CD4-positive, alpha-beta memory T cell (primary cell): Measurements from ENCODE around the gene HIPK2. TPM values are rescaled to one million over a fixed set of nuclear protein-coding genes. Genes with fewer than 3 reads are reported as not detected.

Experiments used
- CTCF ChIA-PET: fragments of 350-600 bp; sonication (Branson Sonifier 250); formaldehyde crosslinking; loops from one replicate; lab custom pipeline; 2021; ENCODE audit warnings: inconsistent platforms; ENCODE audit not compliant: partially characterized antibody; lab: Charles Lee
- POLR2A ChIA-PET: fragments of 350-600 bp; sonication (Branson Sonifier 250); formaldehyde crosslinking; loops from one replicate; lab custom pipeline; 2021; ENCODE audit not compliant: partially characterized antibody; lab: Charles Lee
- DNase-seq, 5 donors: peaks; one replicate each; pipeline versions ENCODE4 v3.0.0 to v3.0.0-alpha.2; 2020 to 2022; ENCODE audit warnings: mixed read lengths in 1 of 5
- H3K27ac ChIP-seq: one replicate; pipeline ENCODE4 v1.7.0; 2013; ENCODE audit warnings: low read depth, low read length
- H3K27me3 ChIP-seq: 2 replicates; pipeline ENCODE4 v1.7.0; 2013; ENCODE audit warnings: mild to moderate bottlenecking, low read length, moderate library complexity; ENCODE audit not compliant: insufficient read depth
- H3K36me3 ChIP-seq: 2 replicates; pipeline ENCODE4 v1.7.0; 2013; ENCODE audit warnings: mild to moderate bottlenecking, low read length, moderate library complexity; ENCODE audit not compliant: insufficient read depth
- H3K4me1 ChIP-seq: 2 replicates; pipeline ENCODE4 v1.7.0; 2013; ENCODE audit warnings: mild to moderate bottlenecking, low read length, moderate library complexity; ENCODE audit not compliant: insufficient read depth
- H3K4me3 ChIP-seq, 2 donors: one replicate each; pipeline ENCODE4 v1.7.0; 2013; ENCODE audit warnings: low read length in 2 of 2, mild to moderate bottlenecking in 1 of 2
- H3K9me3 ChIP-seq, 2 donors: one replicate each; pipeline ENCODE4 v1.7.0; 2013; ENCODE audit warnings: low read length in 2 of 2, control low read depth in 1 of 2; ENCODE audit not compliant: control insufficient read depth in 1 of 2
- H3K27ac Mint-ChIP-seq, 7 donors: one replicate each; pipeline ENCODE4 v1.8.0; 2020 to 2021; ENCODE audit warnings: mixed read lengths in 7 of 7, mild to moderate bottlenecking in 6 of 7, inconsistent platforms in 3 of 7, moderate library complexity in 3 of 7
- H3K27me3 Mint-ChIP-seq, 2 donors: one replicate each; pipeline ENCODE4 v1.8.0; 2020 to 2021; ENCODE audit warnings: mixed read lengths in 2 of 2
- H3K36me3 Mint-ChIP-seq, 2 donors: one replicate each; pipeline ENCODE4 v1.8.0; 2020 to 2021; ENCODE audit warnings: mixed read lengths in 2 of 2, inconsistent platforms in 1 of 2, mild to moderate bottlenecking in 1 of 2
- H3K4me1 Mint-ChIP-seq, 4 donors: one replicate each; pipeline ENCODE4 v1.8.0; 2020 to 2021; ENCODE audit warnings: mixed read lengths in 4 of 4, mild to moderate bottlenecking in 1 of 4
- H3K4me3 Mint-ChIP-seq, 8 donors: one replicate each; pipeline ENCODE4 v1.8.0; 2020 to 2021; ENCODE audit warnings: mixed read lengths in 8 of 8, mild to moderate bottlenecking in 7 of 8, moderate library complexity in 6 of 8, inconsistent platforms in 3 of 8
- H3K9me3 Mint-ChIP-seq, 8 donors: one replicate each; pipeline ENCODE4 v1.8.0; 2020 to 2021; ENCODE audit warnings: mixed read lengths in 8 of 8, mild to moderate bottlenecking in 5 of 8, inconsistent platforms in 3 of 8, moderate library complexity in 1 of 8
- intact Hi-C: fragments of 100-400 bp; cut with micrococcal nuclease; formaldehyde crosslinking; loops from one replicate; pipeline ENCODE4 v1.15.1; 2023
- polyA plus RNA-seq, 2 donors: library from polyadenylated mRNA; unstranded; fragments of 300-500 nt; fragmentation: Illumina TruSeq; gene quantifications; one replicate each; pipeline ENCODE4 v1.2.3, GENCODE V29; 2021
- total RNA-seq, 2 experiments: library from RNA; stranded (reverse); gene quantifications; one replicate each; pipeline ENCODE4 v1.2.3, GENCODE V29; 2021

HIPK2 gene
- total and polyA plus RNA-seq, 4 experiments from 2014 or later: 0.87 to 34.1 (median 17.8) TPM

DNA sequence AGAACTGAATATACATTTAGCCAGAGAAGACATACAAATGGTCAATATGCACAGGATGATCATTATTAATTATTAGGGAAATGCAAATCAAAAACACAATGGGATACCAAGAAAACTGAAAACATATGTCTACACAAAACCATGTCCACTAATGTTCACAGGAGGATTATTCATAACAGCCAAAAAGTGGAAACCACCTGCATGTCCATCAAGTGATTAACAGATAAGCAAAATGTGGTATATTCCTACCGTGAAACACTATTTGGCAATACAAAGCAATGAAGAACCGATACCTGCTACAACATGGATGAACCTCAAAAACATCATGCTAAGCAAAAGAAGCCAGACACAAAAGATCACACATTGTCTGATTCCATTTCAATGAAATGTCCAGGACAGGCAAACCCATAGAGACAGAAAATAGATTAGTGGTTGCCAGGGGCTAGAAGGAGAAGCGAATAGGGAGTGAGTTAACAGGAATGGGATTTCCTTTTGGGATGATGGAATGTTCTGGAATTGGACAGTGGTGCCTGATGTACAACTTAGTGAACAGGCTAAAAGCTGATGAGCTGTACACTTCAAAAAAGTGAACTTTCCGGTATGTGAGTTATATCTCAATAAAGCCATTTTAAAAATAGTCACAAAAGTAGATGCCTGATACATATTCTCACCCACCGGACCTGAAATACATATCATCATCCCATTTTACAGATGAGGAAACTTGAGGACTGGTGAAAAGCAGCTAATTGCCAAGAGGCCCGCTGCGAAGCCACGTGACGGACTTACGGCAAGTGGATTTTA, 33.6 kb downstream of the HIPK2 start:
- Histone ChIP-seq H3K4me3 (no peak overlapping the region), H3K27me3 (no peaks in the 10 kb centered on the region), H3K36me3 (no peaks in the 10 kb centered on the region), H3K27ac (no peak overlapping the region), H3K9me3 (no peaks in the 10 kb centered on the region), H3K4me1 (peaks cover 1% of the 10 kb centered on the region)
- Mint-ChIP-seq H3K36me3 (peaks cover 3 to 4% of the 10 kb centered on the region in 2 donors), H3K27ac (peak overlapping the region in 3 of 7 donors; percentile 3 to 57 (median 5)), H3K27me3 (no peaks in the 10 kb centered on the region), H3K4me3 (no peak overlapping the region), H3K9me3 (no peaks in the 10 kb centered on the region), H3K4me1 (peaks cover 15 to 49% (median 30%) of the 10 kb centered on the region in 4 donors)
- no peak for DNase-seq
- ChIA-PET POLR2A (no interaction called here), CTCF (interaction anchor here (1.4 kb wide), 1 partner anchor 35 kb away, joined by 3 read pairs; no protein-coding TSS in a partner anchor)
- intact Hi-C loops: no loop called here

DNA sequence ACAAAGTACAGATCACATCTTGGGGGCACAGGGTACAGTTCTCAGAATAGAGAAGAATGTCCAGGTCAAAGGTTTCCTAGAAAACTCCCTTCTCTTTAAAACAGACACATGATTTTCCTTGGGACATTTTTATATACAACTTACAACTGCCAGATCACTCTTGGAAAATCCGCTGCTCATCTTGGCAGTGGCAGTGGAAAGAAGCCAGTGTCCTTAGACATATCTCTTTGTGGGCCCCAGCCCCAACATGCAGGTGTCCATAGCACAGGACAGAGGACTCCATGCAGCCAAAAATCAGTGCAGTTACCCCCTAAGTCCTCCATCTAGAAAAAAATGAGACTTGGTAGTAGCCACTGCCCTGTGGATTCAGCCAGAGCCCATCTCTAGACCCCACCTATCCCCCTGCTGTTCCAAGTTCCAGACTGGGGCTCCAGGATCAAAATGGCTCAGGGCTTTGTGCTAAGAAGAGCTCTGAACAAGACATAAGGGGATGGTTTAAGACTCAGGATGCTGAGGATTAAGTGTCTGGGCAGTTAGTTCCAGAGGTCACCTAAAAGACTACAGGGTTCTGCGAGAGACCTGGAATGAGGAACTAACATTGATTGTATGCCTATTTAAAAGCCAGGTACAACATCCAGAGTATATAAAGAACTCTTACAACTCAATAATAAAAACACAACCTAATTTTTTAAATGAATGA, 34.4 kb downstream of the HIPK2 start:
- H3K4me1 Mint-ChIP-seq: peaks cover 17 to 52% (median 32%) of the 10 kb centered on the region in 4 donors
- POLR2A ChIA-PET: no interaction called here

GRCh38 chr7:139741789-139742344, 35.9 kb downstream of the HIPK2 start:
- DNase-seq: no peak
- H3K9me3 Mint-ChIP-seq: no peaks in the 10 kb centered on the region
- H3K4me3 ChIP-seq: no peak overlapping the region
- H3K27me3 Mint-ChIP-seq: no peaks in the 10 kb centered on the region
- no peaks in the 10 kb centered on the region for H3K9me3 ChIP-seq
- peak overlapping the region in 1 of 7 donors; percentile 72 for H3K27ac Mint-ChIP-seq
- ChIA-PET CTCF (no interaction called here), POLR2A (no interaction called here)
- H3K4me3 Mint-ChIP-seq: no peak overlapping the region
- H3K36me3 Mint-ChIP-seq: peaks cover 3 to 4% of the 10 kb centered on the region in 2 donors
- H3K4me1 Mint-ChIP-seq: peaks cover 33 to 67% (median 48%) of the 10 kb centered on the region in 4 donors
- intact Hi-C loops: no loop called here
- no peaks in the 10 kb centered on the region for H3K36me3 ChIP-seq
- H3K27ac ChIP-seq: no peak overlapping the region
- no peaks in the 10 kb centered on the region for H3K27me3 ChIP-seq
- peaks cover 24% of the 10 kb centered on the region for H3K4me1 ChIP-seq

More for the DNA sequence above, 34.4 kb downstream of the HIPK2 start:
- H3K9me3 ChIP-seq: no peaks in the 10 kb centered on the region
- Mint-ChIP-seq H3K36me3 (peaks cover 3 to 4% of the 10 kb centered on the region in 2 donors), H3K27me3 (no peaks in the 10 kb centered on the region), H3K9me3 (no peaks in the 10 kb centered on the region), H3K27ac (peak overlapping the region in 3 of 7 donors; percentile 25 to 88 (median 49)), H3K4me3 (no peak overlapping the region)
- H3K36me3 ChIP-seq: no peaks in the 10 kb centered on the region
- no peak overlapping the region for H3K27ac ChIP-seq
- H3K4me1 ChIP-seq: peaks cover 9% of the 10 kb centered on the region
- H3K4me3 ChIP-seq: no peak overlapping the region
- CTCF ChIA-PET: no interaction called here
- intact Hi-C loops: no loop called here
- H3K27me3 ChIP-seq: no peaks in the 10 kb centered on the region
- DNase-seq: no peak

DNA sequence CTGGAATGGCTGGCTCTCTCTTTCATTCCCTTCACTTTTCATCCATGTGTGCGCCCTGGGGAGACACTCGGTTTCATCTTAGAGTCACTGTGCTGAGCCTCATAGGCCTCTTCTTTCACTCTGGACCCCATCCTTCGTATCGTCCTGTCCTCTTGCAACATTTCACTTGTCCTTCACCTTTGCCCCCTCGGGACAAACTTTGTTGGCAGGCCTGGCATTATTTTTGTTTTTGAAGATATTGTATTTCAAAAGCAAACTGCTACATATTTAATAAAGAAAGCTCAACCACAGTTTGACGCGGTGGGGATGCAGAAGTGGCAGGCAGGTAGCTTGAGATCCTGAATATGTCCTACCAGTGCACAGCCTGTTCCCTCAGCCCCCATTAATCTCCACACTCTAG, 36.6 kb downstream of the HIPK2 start:
- peaks cover 33 to 68% (median 52%) of the 10 kb centered on the region in 4 donors for H3K4me1 Mint-ChIP-seq
- no peak overlapping the region for H3K4me3 Mint-ChIP-seq
- no peak overlapping the region for H3K27ac ChIP-seq
- no peaks in the 10 kb centered on the region for H3K36me3 ChIP-seq
- DNase-seq: no peak
- no peaks in the 10 kb centered on the region for H3K27me3 Mint-ChIP-seq
- ChIA-PET POLR2A (no interaction called here), CTCF (no interaction called here)
- no peaks in the 10 kb centered on the region for H3K27me3 ChIP-seq
- H3K27ac Mint-ChIP-seq: peak overlapping the region in 2 of 7 donors; percentile 57 to 72
- intact Hi-C loops: no loop called here
- no peak overlapping the region for H3K4me3 ChIP-seq
- H3K9me3 Mint-ChIP-seq: no peaks in the 10 kb centered on the region
- no peaks in the 10 kb centered on the region for H3K9me3 ChIP-seq
- H3K36me3 Mint-ChIP-seq: peaks cover under 1 to 4% of the 10 kb centered on the region in 2 donors
- H3K4me1 ChIP-seq: peaks cover 27% of the 10 kb centered on the region

GRCh38 chr7:139739863-139740597, 37.8 kb downstream of the HIPK2 start:
- Histone ChIP-seq H3K9me3 (no peaks in the 10 kb centered on the region), H3K27me3 (no peaks in the 10 kb centered on the region), H3K4me1 (peaks cover 27% of the 10 kb centered on the region), H3K4me3 (no peak overlapping the region), H3K36me3 (no peaks in the 10 kb centered on the region), H3K27ac (no peak overlapping the region)
- peaks cover 40 to 78% (median 60%) of the 10 kb centered on the region in 4 donors for H3K4me1 Mint-ChIP-seq
- DNase-seq: no peak
- H3K27me3 Mint-ChIP-seq: no peaks in the 10 kb centered on the region
- H3K9me3 Mint-ChIP-seq: no peaks in the 10 kb centered on the region
- intact Hi-C loops: loop anchor here (5.0 kb wide), 1 partner anchor 37 kb away; the partner anchor contains the start of gene HIPK2
- H3K36me3 Mint-ChIP-seq: peaks cover 4 to 6% of the 10 kb centered on the region in 2 donors
- no peak overlapping the region for H3K4me3 Mint-ChIP-seq
- CTCF ChIA-PET: no interaction called here
- POLR2A ChIA-PET: no interaction called here
- H3K27ac Mint-ChIP-seq: peak overlapping the region in 4 of 7 donors; percentile 58 to 85 (median 69)

DNA sequence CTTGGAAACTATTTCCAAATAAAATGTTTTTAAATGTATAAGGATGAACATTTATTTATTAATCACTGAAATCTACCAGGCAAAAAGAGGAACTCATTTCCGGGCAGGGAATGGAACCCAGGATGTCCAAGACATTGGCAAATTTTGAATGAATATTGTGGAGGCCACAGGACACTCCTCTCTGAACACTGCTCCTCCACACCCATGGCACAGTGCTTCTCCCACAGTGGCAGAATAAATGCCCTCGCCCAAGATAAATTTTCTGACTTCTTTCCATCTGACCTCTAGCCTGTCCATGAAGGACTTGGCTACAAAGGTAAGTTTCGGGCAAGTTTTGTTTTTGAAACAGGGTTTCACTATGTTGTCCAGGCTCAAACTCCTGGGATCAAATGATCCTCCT, 39.0 kb downstream of the HIPK2 start:
- no peaks in the 10 kb centered on the region for H3K9me3 ChIP-seq
- H3K27me3 ChIP-seq: no peaks in the 10 kb centered on the region
- CTCF ChIA-PET: interaction anchor here (2.5 kb wide), 1 partner anchor 30 kb away, joined by 15 read pairs; no protein-coding TSS in a partner anchor
- no peaks in the 10 kb centered on the region for H3K36me3 ChIP-seq
- peak overlapping the region in 3 of 8 donors; percentile 3 to 75 (median 28) for H3K4me3 Mint-ChIP-seq
- no peak for DNase-seq
- H3K36me3 Mint-ChIP-seq: peaks cover 4 to 6% of the 10 kb centered on the region in 2 donors
- H3K27me3 Mint-ChIP-seq: no peaks in the 10 kb centered on the region
- H3K4me1 ChIP-seq: peaks cover 27% of the 10 kb centered on the region
- no peaks in the 10 kb centered on the region for H3K9me3 Mint-ChIP-seq
- peak overlapping the region; percentile 18 to 90 (median 86) for H3K27ac Mint-ChIP-seq
- peaks cover 42 to 76% (median 54%) of the 10 kb centered on the region in 4 donors for H3K4me1 Mint-ChIP-seq
- POLR2A ChIA-PET: interaction anchor here (1.1 kb wide), 1 partner anchor 112 kb away, joined by 3 read pairs; no protein-coding TSS in a partner anchor
- no peak overlapping the region for H3K4me3 ChIP-seq
- H3K27ac ChIP-seq: no peak overlapping the region
- intact Hi-C loops: loop anchor here (5.0 kb wide), 1 partner anchor 39 kb away; the partner anchor contains the start of gene HIPK2
